RWPE2 (cell line): ENCODE measurements around the gene TMUB2.

Experiments
- ATAC-seq: fragments of 200-7000 bp; cut with Tn5 transposase; 3 replicates; pipeline ENCODE4 v1.9.1; 2021; ENCODE audit warnings: low read depth
- DNase-seq: peaks from one replicate; pipeline ENCODE4 v3.0.0-alpha.2; 2020; ENCODE audit warnings: low spot score
- H3K27ac ChIP-seq: fragments of 450-650 bp; 2 replicates; pipeline ENCODE4 v1.5.1; 2017; ENCODE audit warnings: mild to moderate bottlenecking; ENCODE audit not compliant: poor library complexity, severe bottlenecking
- H3K27me3 ChIP-seq: fragments of 250-450 bp; sonication (Bioruptor Pico); 2 replicates; pipeline ENCODE4 v1.5.1; 2021; ENCODE audit warnings: mild to moderate bottlenecking, moderate library complexity; ENCODE audit not compliant: insufficient read depth, poor library complexity, severe bottlenecking
- H3K36me3 ChIP-seq: fragments of 250-450 bp; sonication (Bioruptor Pico); 2 replicates; pipeline ENCODE4 v1.5.1; 2020; ENCODE audit warnings: low read depth, mild to moderate bottlenecking, moderate library complexity
- H3K4me1 ChIP-seq: fragments of 250-450 bp; sonication (Bioruptor Pico); 2 replicates; pipeline ENCODE4 v1.5.1; 2021; ENCODE audit warnings: mild to moderate bottlenecking, moderate library complexity; ENCODE audit not compliant: insufficient read depth, poor library complexity, severe bottlenecking
- H3K4me3 ChIP-seq: fragments of 250-450 bp; sonication (Bioruptor Pico); 2 replicates; pipeline ENCODE4 v1.5.1; 2021; ENCODE audit warnings: mild to moderate bottlenecking, moderate library complexity; ENCODE audit not compliant: severe bottlenecking
- H3K9me3 ChIP-seq: fragments of 250-450 bp; sonication (Bioruptor Pico); 2 replicates; pipeline ENCODE4 v1.5.1; 2021; ENCODE audit warnings: mild to moderate bottlenecking, moderate library complexity; ENCODE audit not compliant: severe bottlenecking
- TF ChIP-seq, protein P1 (sequence below): fragments of 450-650 bp; IDR thresholded peaks from one replicate; pipeline ENCODE4 v1.5.1; 2017; ENCODE audit warnings: mild to moderate bottlenecking, moderate library complexity; ENCODE audit not compliant: poor library complexity, severe bottlenecking

The TMUB2 gene

GRCh38 chr17:44197980-44198720 is 11.4 kb downstream of the TMUB2 start:
- Histone ChIP-seq H3K36me3 (peaks cover 45% of the 10 kb centered on the region), H3K4me3 (peak overlapping the region; percentile 98), H3K4me1 (peaks cover 5% of the 10 kb centered on the region), H3K27me3 (no peaks in the 10 kb centered on the region), H3K27ac (peak overlapping the region; percentile 96), H3K9me3 (no peaks in the 10 kb centered on the region)
- TF ChIP-seq, protein P1, sequence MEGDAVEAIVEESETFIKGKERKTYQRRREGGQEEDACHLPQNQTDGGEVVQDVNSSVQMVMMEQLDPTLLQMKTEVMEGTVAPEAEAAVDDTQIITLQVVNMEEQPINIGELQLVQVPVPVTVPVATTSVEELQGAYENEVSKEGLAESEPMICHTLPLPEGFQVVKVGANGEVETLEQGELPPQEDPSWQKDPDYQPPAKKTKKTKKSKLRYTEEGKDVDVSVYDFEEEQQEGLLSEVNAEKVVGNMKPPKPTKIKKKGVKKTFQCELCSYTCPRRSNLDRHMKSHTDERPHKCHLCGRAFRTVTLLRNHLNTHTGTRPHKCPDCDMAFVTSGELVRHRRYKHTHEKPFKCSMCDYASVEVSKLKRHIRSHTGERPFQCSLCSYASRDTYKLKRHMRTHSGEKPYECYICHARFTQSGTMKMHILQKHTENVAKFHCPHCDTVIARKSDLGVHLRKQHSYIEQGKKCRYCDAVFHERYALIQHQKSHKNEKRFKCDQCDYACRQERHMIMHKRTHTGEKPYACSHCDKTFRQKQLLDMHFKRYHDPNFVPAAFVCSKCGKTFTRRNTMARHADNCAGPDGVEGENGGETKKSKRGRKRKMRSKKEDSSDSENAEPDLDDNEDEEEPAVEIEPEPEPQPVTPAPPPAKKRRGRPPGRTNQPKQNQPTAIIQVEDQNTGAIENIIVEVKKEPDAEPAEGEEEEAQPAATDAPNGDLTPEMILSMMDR: peak; percentile 36
- DNase-seq (no peak), ATAC-seq (peak; percentile 20)

DNA sequence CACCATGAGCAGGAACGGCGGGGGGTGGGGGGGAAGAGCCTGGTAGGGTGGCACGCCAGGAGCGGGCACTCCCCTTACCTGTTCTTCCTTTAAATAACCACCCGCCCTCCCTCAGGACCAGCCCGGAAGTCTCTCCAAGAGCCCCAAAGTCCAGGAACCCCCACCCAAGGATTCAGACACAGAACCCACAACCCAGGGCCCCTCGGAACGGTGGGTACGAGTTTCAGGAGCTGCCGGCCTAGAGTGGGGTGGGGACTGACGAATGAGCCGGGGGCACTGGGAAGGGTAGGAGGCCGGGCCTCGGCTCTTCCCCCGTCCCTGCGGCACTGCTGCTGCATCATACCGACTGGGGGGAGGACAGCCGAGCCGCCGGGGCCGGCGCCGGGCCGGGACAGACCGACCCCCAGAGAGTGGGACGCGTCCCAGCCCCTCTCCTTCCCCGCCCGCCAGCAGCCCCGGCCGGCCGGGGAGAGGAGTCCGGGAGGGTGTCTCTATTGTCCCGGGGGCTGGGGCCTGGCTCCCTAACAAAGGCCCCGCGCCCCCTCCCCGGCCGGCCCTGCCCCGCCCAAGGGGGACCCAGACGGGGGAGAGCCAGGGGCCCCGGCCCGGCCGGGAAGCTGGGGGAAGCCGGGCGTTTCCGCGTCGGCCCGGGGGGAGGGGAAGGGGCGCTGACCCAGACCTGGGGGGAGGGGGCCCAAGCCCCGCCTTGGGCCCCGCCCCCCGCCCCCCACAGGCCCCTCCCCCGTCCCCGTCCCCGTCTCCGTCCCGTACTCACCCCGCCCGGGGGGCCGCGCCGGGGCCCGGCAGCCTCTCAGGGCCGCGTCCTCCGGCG is 12.2 kb downstream of the TMUB2 start:
- H3K4me1 ChIP-seq: peaks cover 12% of the 10 kb centered on the region
- peaks cover 39% of the 10 kb centered on the region for H3K36me3 ChIP-seq
- peak overlapping the region; percentile 98 for H3K4me3 ChIP-seq
- TF ChIP-seq, protein P1: peak; percentile 9
- ATAC-seq: peak; percentile 22
- H3K27me3 ChIP-seq: no peaks in the 10 kb centered on the region
- DNase-seq: no peak
- peak overlapping the region; percentile 96 for H3K27ac ChIP-seq
- H3K9me3 ChIP-seq: no peaks in the 10 kb centered on the region

DNA sequence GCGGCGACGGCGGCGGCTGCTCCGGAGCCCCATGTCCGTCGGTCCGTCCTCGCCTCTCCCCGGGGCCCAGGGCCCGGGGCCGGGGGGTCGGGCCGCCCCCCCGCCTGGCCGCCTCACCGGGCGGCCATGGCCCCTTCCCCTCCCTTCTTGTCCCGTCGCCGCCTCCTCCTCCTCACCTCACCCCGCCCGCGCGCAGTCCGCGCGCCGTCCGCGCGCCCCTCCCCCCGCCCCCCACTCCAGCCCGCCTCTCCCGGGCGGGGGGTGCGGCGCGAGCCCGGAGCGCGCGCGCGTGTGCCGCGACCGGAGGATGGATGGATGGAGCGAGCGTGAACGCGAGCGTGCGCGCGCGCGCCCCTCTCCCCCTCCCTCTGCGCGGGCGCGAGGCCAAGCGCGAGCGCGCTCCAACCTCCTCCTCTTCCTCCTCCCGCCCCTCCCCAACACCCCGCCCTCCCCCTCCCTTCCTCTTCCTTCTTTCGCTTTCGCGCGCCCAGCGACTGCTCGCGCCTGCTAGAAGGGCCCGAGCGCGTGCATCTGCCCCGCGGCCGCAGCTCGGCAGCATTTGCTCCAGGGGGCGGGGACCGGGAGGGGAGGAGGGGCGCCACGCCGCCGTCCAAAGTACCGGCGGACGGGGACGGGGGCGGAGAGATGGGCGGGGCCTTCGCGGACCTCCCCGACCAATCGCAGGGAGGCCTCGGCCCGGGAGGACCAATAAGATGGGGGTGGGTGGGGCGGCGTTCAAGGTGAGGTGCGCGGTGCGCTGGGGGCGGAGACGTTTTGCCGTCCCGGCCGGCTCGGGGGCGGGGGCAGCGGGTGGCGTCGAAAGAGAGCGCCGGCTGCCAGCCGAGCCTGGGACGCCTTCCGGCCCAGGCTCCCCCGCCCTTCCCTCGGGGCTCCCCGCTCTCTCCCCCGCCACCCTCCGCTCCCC is 13.0 kb downstream of the TMUB2 start, which contains the start of gene ATXN7L3:
Gene ATXN7L3 (minus strand): TSS at position 332 of the 925 bp plus-strand sequence. CDS start 1,814 bp downstream, outside the sequence.
- peak within 1 kb of the TSS; percentile 98 for H3K4me3 ChIP-seq
- no peaks in the 10 kb centered on the region for H3K27me3 ChIP-seq
- DNase-seq (peak; percentile 100), ATAC-seq (peak; percentile 79)
- no peaks in the 10 kb centered on the region for H3K9me3 ChIP-seq
- peaks cover 31% of the 10 kb centered on the region for H3K36me3 ChIP-seq
- H3K4me1 ChIP-seq: peaks cover 20% of the 10 kb centered on the region
- H3K27ac ChIP-seq: peak within 1 kb of the TSS; percentile 96
- TF ChIP-seq, protein P1: no peak

DNA sequence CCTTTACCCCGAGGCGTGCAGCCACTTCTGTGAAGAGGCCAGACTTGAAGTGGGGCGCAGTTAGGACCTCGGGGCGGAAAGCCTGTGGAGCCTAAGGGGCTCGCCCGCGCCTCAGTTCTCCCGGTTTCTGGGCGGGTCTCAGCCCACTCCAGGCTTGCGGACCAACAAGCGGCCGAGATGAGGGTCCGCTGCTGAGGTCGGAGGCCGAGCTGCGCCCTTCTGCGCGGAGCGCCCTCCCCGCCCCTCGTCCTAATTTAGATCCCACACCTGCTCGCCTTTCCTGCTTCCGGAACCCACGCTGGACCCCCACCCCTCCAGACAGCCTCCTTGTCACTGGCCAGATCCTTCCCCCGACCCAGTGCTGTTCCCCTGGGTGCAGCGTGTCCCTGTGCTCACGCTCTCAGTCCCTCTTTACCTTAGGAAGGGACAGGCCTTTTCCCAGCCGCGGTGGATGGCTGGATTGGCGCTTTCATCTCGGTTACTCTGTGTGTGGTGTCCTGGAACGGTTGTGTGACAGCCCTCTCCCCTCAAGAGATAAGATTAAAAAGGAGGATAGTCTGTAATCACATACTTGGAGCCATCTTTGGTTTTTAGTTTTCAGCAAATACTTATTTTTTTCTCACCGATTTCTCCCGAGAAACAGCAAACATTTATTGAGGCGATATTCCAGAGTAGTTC is 13.8 kb downstream of the TMUB2 start:
- Histone ChIP-seq H3K27ac (peak overlapping the region; percentile 96), H3K9me3 (no peaks in the 10 kb centered on the region), H3K4me3 (peak overlapping the region; percentile 98), H3K27me3 (no peaks in the 10 kb centered on the region), H3K4me1 (peaks cover 22% of the 10 kb centered on the region), H3K36me3 (peaks cover 23% of the 10 kb centered on the region)
- no peak for DNase-seq
- ATAC-seq: peak; percentile 2
- TF ChIP-seq, protein P1: no peak
